GM19372 (cell line): Measurements from ENCODE around the gene MYDGF.

ENCODE experiments used
- ATAC-seq: cut with Tn5 transposase; IDR thresholded peaks from one replicate; pipeline ENCODE4 v1.9.1; 2021; ENCODE audit warnings: mild to moderate bottlenecking, low read depth, moderate library complexity; ENCODE audit not compliant: unreplicated experiment

Gene MYDGF

GRCh38 chr19:4619668-4620294, 50.4 kb downstream of the MYDGF start:
- no peak for ATAC-seq

- no peak for ATAC-seq
These were observed 52.1 kb downstream of the MYDGF start for GRCh38 chr19:4618019-4618418.

DNA sequence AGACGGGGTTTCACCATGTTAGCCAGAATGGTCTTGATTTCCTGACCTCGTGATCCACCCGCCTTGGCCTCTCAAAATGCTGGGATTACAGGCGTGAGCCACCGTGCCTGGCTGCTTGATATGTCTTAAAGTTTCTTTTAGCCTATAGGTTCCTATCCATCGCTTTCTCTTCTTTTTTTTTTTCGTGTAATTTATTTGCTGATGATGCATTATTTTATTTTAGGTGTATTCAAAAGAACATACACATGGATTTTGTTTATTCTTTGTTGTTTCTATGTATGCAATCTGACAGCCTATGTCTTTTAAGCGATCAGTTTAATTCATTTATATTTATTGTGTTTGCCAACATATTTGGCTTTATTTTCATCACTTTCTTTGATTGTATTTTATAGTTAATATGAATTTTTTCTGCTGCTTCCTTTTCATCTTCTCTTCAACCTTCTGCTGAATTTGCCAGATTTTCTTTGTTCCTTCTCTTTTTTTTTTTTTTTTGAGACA, 56.8 kb downstream of the MYDGF start:
- ATAC-seq: no peak

GRCh38 chr19:4609878-4610511, 60.1 kb downstream of the MYDGF start:
- no peak for ATAC-seq
